Measurements from ENCODE around the gene TELO2.

DNA sequence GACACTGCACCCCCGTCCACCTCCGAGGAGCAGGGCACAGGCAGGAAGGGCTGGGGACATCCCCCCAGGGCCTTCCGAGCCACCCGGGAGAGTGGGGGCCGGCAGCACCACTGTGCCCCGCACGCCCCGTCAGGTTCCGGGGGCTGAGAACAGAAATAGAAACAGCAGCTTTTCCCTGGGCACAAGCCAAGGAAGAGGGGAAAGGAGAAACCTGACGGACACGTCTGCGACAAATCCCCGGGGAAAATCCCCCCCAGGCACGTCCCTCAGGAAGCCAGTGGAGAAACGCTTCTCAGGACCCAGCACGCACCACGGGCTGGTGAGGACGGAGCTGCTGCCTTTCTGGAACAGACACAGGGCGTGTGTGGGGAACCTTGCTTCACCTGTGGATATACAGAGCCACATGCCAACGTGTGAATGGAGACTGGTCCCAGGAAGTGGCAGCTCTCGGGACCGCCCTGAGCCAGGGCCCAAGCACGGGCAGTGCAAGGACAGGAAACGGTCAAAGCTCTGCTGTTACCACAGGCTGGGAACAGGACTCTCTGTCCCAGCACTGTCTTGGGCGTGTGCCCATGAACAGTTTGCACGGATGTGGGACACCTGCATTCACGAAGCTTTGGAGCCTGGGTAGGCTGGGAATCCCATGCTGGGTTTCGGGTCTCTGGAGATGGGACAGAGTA is 39.1 kb downstream of the TELO2 start:
- TF ChIP-seq, protein P1, sequence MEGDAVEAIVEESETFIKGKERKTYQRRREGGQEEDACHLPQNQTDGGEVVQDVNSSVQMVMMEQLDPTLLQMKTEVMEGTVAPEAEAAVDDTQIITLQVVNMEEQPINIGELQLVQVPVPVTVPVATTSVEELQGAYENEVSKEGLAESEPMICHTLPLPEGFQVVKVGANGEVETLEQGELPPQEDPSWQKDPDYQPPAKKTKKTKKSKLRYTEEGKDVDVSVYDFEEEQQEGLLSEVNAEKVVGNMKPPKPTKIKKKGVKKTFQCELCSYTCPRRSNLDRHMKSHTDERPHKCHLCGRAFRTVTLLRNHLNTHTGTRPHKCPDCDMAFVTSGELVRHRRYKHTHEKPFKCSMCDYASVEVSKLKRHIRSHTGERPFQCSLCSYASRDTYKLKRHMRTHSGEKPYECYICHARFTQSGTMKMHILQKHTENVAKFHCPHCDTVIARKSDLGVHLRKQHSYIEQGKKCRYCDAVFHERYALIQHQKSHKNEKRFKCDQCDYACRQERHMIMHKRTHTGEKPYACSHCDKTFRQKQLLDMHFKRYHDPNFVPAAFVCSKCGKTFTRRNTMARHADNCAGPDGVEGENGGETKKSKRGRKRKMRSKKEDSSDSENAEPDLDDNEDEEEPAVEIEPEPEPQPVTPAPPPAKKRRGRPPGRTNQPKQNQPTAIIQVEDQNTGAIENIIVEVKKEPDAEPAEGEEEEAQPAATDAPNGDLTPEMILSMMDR (IDR thresholded peaks at IDR 0.05): no peak
- no peak for TF ChIP-seq EP300 (IDR thresholded peaks at IDR 0.05)
- TF ChIP-seq POLR2A (IDR thresholded peaks at IDR 0.05): no peak
